H1 (cell line): ENCODE results near the gene MBTPS1. TPM values are rescaled to one million over a fixed set of nuclear protein-coding genes. Genes with fewer than 3 reads are reported as not detected.

Experiments used
- CTBP2 ChIP-seq: IDR thresholded peaks from 2 replicates; pipeline ENCODE4 v1.7.0; 2011; ENCODE audit warnings: borderline replicate concordance, mild to moderate bottlenecking, moderate library complexity, mixed read lengths, low read length; ENCODE audit not compliant: insufficient read depth, insufficient read length
- JUN ChIP-seq: IDR thresholded peaks from 2 replicates; pipeline ENCODE4 v1.6.1; 2011; ENCODE audit warnings: low read depth, mild to moderate bottlenecking, improper control_type of control experiment, low read length
- PHF8 ChIP-seq: fragments of 200-600 bp; sonication (generic); conservative IDR thresholded peaks from 2 replicates; pipeline ENCODE4 v1.7.1; 2012; ENCODE audit warnings: low read depth, mild to moderate bottlenecking, inconsistent platforms, low read length, moderate library complexity
- RAD21 ChIP-seq, 2 experiments: IDR thresholded peaks in 1 of 2; conservative IDR thresholded peaks in 1 of 2; 2 replicates each; pipeline ENCODE4 v1.6.1; 2011; ENCODE audit warnings: low read depth in 2 of 2, low read length in 2 of 2, improper control_type of control experiment in 1 of 2, inconsistent platforms in 1 of 2, mild to moderate bottlenecking in 1 of 2, moderate library complexity in 1 of 2
- RFX5 ChIP-seq: IDR thresholded peaks from 2 replicates; pipeline ENCODE4 v1.6.1; 2011; ENCODE audit warnings: low read depth, low read length, improper control_type of control experiment, borderline replicate concordance
- SP4 ChIP-seq: IDR thresholded peaks from 2 replicates; pipeline ENCODE4 v1.6.1; 2012; ENCODE audit warnings: low read length, inconsistent platforms
- polyA plus RNA-seq, 7 experiments: library from polyadenylated mRNA; depleted of rRNA in 3 of 7; stranded (reverse) in 5 of 7; unstranded in 2 of 7; fragments of >200 nt in 5 of 7; fragments of 200-250 nt in 2 of 7; gene quantifications; 1 replicate in 5 of 7; 2 replicates in 1 of 7; 4 replicates in 1 of 7; pipeline versions ENCODE4 v1.2.1 to v1.2.3, GENCODE V29; 2011 to 2013; ENCODE audit warnings: missing spikeins in 2 of 7, mixed read lengths in 2 of 7
- total RNA-seq: library from RNA; stranded (reverse); fragmentation: NEBNext Ultra II Directional; extraction: Animal tissue kit (Norgen Biotek cat#: 25700); gene quantifications from 2 replicates; pipeline ENCODE4 v1.2.1, GENCODE V29; 2021

MBTPS1 gene
- total and polyA plus RNA-seq, 2 of the 8 experiments (the other 6 are each of a cell fraction or from before 2014, with no cell fraction given) = 30.6 to 53.3 TPM

DNA sequence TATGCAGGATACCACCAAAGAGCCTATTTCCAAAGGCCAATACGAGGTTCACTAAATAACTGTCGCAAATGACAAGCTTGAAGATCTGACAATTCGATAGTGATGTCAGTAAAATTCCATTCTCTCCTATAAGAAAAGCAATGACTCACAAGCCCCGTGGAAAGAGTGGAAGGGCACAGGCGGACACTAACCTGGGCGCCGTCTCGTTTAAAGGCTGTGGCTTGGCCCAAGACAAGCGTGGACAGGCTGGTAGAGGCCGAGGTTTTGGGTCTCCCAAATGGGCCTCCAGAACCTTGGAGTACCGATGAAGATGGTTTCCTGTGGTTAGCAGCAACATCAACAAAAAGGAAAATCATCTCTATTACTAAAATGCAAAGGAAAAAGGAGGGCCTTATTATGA is 57.6 kb downstream of the MBTPS1 start (continued):
- no peak for TF ChIP-seq RFX5
- TF ChIP-seq CTBP2 = no peak
- no peak for TF ChIP-seq JUN
- TF ChIP-seq RAD21 (IDR thresholded peaks at IDR 0.05 in 1 of 2, conservative IDR thresholded peaks at IDR 0.05 in 1 of 2; ENCODE audit: low read depth in 2 of 2, low read length in 2 of 2) = no peak
- TF ChIP-seq PHF8 = no peak
- no peak for TF ChIP-seq SP4
